ENCODE measurements around the gene RRAD. TPM values are rescaled to one million over a fixed set of nuclear protein-coding genes. Genes with fewer than 3 reads are reported as not detected.

Gene RRAD
- polyA plus RNA-seq, 1 donor from 2014 or later: not detected

GRCh38 chr16:66919569-66920298, 5.6 kb downstream of the RRAD start:
- H3K27ac Mint-ChIP-seq: no peak overlapping the region
- H3K4me3 Mint-ChIP-seq: no peak overlapping the region
- H3K9me3 Mint-ChIP-seq: no peaks in the 10 kb centered on the region
- H3K36me3 Mint-ChIP-seq: peaks cover 1% of the 10 kb centered on the region
- peaks cover 22% of the 10 kb centered on the region for H3K27me3 Mint-ChIP-seq
- H3K4me1 Mint-ChIP-seq: no peaks in the 10 kb centered on the region

- no peak within 1 kb of the TSS for H3K27ac Mint-ChIP-seq
- H3K4me1 Mint-ChIP-seq: no peaks in the 10 kb centered on the region
- peaks cover 18% of the 10 kb centered on the region for H3K27me3 Mint-ChIP-seq
- H3K4me3 Mint-ChIP-seq: no peak within 1 kb of the TSS
- H3K36me3 Mint-ChIP-seq: peaks cover 1% of the 10 kb centered on the region
- no peaks in the 10 kb centered on the region for H3K9me3 Mint-ChIP-seq
These were observed 6.3 kb downstream of the RRAD start, which contains the start of gene CDH16 for GRCh38 chr16:66918803-66919568. TSS of gene CDH16 (minus strand) at chr16:66918885. CDS start at chr16:66918065, 820 bp downstream.

DNA sequence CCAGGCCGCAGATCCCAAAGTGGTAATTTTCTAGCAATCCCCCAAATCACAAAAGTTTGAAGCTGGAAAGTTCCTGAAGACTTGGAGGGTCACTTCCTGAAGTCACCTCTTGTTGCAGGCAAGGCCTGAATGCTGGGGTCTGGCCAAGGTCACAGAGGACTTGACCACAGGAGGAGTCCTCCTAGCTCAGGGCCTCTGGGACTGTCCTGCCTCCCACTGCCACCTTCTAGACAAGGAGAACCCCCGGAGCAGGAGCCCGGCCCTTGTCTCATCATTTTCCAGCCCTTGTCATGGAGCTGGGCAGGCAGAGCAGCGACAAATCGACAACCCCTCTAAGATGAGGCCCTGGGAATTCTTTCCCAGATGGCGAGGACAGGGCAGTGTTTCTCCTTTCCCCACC, 7.0 kb downstream of the RRAD start:
- no peak overlapping the region for H3K4me3 Mint-ChIP-seq
- no peak overlapping the region for H3K27ac Mint-ChIP-seq
- no peaks in the 10 kb centered on the region for H3K36me3 Mint-ChIP-seq
- no peaks in the 10 kb centered on the region for H3K4me1 Mint-ChIP-seq
- no peaks in the 10 kb centered on the region for H3K9me3 Mint-ChIP-seq
- H3K27me3 Mint-ChIP-seq: peaks cover 12% of the 10 kb centered on the region

- Mint-ChIP-seq H3K27ac (no peak overlapping the region), H3K9me3 (no peaks in the 10 kb centered on the region), H3K36me3 (no peaks in the 10 kb centered on the region), H3K4me3 (no peak overlapping the region), H3K27me3 (peaks cover 6% of the 10 kb centered on the region), H3K4me1 (no peaks in the 10 kb centered on the region)
These were observed 7.6 kb downstream of the RRAD start for GRCh38 chr16:66917741-66918140.

DNA sequence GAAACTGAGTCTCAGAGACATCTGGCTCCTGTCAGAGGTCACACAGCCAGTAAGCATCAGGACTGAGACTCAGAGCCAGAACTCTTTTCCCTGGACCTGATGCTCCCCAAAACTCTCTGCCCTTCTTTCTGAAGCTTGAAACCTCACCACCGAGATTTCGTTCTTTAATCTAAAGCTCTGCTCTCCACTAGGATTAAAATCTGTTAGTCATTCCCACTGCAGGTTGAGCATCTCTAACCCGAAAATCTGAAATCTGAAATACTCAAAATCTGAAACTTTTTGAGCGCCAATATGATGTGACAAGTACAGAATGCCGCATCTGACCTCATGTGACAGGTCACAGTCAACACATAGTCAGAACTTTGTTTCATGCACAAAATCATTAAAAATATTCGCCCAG, 8.8 kb downstream of the RRAD start:
- Mint-ChIP-seq H3K9me3 (no peaks in the 10 kb centered on the region), H3K36me3 (no peaks in the 10 kb centered on the region), H3K27ac (no peak overlapping the region), H3K4me3 (no peak overlapping the region), H3K27me3 (peaks cover 4% of the 10 kb centered on the region), H3K4me1 (no peaks in the 10 kb centered on the region)

- Mint-ChIP-seq H3K27ac (no peak overlapping the region), H3K9me3 (no peaks in the 10 kb centered on the region), H3K36me3 (no peaks in the 10 kb centered on the region), H3K4me3 (no peak overlapping the region), H3K27me3 (no peaks in the 10 kb centered on the region), H3K4me1 (no peaks in the 10 kb centered on the region)
These were observed 10.3 kb downstream of the RRAD start for GRCh38 chr16:66915041-66915440.

DNA sequence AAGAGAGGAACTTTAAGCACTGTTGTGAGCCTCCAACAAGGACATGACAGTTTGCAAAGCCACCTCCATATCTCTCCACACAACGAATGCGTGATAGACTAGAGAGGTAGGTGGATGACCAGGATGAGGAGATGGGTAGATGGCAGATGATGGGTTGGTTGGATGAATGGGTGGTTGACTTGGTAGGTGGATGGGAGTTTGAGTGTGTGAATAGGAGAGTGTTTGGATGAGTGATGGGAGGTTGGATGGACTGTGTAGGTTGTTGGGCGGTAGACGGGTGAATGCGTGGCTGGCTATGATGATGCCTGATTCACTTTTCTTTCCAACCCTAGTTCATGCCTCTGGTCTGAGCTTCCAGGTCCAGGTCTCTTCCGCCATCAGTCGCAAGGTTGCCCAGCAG, 10.8 kb downstream of the RRAD start:
- Mint-ChIP-seq H3K4me1 (no peaks in the 10 kb centered on the region), H3K27me3 (no peaks in the 10 kb centered on the region), H3K36me3 (no peaks in the 10 kb centered on the region), H3K4me3 (peak overlapping the region in 2 of 4 donors; percentile 18 to 78), H3K27ac (no peak overlapping the region), H3K9me3 (no peaks in the 10 kb centered on the region)

DNA sequence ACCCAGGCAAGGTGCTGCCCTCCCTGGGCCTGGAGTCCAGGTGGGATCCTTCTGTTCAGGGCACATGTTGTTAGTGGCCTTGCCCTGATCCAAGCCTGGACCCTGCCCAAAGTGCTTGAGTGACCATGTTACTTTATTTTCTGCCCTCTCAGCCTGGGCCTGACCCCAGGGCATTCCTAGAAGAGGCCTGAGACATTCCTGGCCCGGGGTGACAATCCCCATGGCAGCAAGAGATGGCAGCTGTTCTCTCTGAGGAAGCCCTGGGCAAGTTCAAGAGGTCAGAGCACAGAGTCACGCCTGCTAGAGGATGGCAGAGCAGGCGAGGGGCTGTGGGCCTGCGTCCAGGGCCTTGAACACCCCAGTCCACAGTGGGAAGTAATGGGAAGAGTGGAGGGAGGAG, 11.6 kb downstream of the RRAD start:
- Mint-ChIP-seq H3K9me3 (no peaks in the 10 kb centered on the region), H3K36me3 (no peaks in the 10 kb centered on the region), H3K4me1 (no peaks in the 10 kb centered on the region), H3K27me3 (no peaks in the 10 kb centered on the region), H3K27ac (peak overlapping the region in 1 of 3 donors; percentile 46), H3K4me3 (no peak overlapping the region)

- no peaks in the 10 kb centered on the region for H3K36me3 Mint-ChIP-seq
- H3K4me1 Mint-ChIP-seq: no peaks in the 10 kb centered on the region
- no peak overlapping the region for H3K27ac Mint-ChIP-seq
- no peak overlapping the region for H3K4me3 Mint-ChIP-seq
- H3K27me3 Mint-ChIP-seq: peaks cover 1% of the 10 kb centered on the region
- H3K9me3 Mint-ChIP-seq: no peaks in the 10 kb centered on the region
These were observed 12.3 kb downstream of the RRAD start for GRCh38 chr16:66913081-66913480.

DNA sequence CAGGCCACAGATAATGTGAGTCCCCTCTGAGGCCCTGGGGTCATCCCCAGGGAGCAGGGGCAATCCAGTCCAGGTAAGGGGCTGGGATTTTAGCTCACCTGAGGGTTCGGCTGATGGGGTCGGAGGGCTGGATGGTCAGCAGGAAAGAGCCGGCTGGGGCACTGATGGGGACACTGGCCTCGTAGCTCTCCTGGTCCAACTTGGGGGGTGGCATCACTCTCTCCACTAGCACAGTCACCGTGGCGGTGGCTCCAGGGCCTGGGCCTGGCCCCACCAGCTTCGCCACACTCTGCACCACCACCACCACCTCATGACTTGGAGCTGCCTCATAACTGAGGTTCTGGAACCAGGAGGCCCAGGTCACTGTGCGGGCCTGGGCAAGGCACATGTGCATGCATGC, 13.5 kb downstream of the RRAD start:
- H3K4me3 Mint-ChIP-seq: no peak overlapping the region
- H3K36me3 Mint-ChIP-seq: no peaks in the 10 kb centered on the region
- H3K9me3 Mint-ChIP-seq: no peaks in the 10 kb centered on the region
- no peak overlapping the region for H3K27ac Mint-ChIP-seq
- peaks cover 1% of the 10 kb centered on the region for H3K27me3 Mint-ChIP-seq
- H3K4me1 Mint-ChIP-seq: no peaks in the 10 kb centered on the region

DNA sequence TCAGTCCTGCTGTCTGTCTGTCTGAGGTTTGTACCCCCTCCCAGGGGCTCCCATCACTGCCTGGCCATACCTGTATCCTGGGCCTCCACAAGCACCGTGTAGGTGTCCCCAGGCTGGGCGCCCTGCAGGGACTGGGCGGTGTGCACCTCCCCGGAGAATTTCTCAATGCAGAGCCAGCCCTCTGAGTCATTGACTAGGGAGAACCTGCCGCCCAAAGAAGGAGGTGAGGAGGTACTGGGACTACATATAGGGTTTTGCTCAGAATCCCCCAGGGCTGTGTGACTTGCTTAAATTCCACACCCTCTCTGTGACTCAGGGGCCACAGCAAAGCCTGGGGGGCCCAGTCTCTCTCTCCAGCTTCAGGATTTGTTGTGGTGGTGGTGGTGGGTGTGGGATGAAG, 14.2 kb downstream of the RRAD start:
- Mint-ChIP-seq H3K36me3 (no peaks in the 10 kb centered on the region), H3K4me3 (no peak overlapping the region), H3K27me3 (peaks cover 1% of the 10 kb centered on the region), H3K4me1 (no peaks in the 10 kb centered on the region), H3K9me3 (no peaks in the 10 kb centered on the region), H3K27ac (no peak overlapping the region)

DNA sequence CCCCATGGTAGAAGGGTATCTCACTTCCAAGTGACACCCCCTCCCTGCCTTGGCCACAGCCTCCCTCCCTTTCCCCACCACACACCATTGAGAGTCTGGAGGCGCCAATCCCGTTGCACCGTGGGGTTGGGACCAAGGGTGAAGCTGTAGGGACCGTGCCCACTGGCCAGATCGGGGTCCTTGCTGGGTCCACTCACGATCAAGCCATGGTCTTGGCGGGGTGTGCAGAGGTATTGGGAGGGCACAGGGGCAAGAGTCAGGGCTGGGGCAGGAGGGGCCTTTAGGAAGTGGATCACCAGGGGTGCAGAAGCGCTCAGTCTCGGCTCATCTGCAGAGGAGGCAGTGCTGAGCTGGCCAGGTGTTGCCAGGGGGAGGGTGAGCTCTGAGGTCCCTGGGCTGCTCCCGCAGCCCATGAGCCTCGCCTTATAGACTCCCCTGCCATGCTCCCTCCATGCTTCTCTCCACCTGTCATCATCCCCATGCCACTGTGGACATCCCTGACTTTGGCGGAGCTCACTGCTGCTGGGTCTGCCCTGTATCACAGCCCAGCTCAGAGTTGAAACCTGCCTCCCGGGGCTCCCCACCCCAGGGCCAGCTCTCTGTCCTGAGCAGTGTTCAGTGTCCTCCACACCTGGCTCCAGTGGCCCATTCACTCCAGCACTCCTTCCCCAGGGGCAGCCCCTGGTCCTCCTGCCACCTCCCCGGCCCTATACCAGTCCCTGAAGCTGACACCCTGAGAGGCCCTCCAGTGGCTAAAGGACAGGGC, 15.0 kb downstream of the RRAD start:
- H3K9me3 Mint-ChIP-seq: no peaks in the 10 kb centered on the region
- H3K27ac Mint-ChIP-seq: no peak overlapping the region
- H3K4me3 Mint-ChIP-seq: no peak overlapping the region
- peaks cover 1% of the 10 kb centered on the region for H3K36me3 Mint-ChIP-seq
- H3K4me1 Mint-ChIP-seq: no peaks in the 10 kb centered on the region
- H3K27me3 Mint-ChIP-seq: peaks cover 1% of the 10 kb centered on the region

DNA sequence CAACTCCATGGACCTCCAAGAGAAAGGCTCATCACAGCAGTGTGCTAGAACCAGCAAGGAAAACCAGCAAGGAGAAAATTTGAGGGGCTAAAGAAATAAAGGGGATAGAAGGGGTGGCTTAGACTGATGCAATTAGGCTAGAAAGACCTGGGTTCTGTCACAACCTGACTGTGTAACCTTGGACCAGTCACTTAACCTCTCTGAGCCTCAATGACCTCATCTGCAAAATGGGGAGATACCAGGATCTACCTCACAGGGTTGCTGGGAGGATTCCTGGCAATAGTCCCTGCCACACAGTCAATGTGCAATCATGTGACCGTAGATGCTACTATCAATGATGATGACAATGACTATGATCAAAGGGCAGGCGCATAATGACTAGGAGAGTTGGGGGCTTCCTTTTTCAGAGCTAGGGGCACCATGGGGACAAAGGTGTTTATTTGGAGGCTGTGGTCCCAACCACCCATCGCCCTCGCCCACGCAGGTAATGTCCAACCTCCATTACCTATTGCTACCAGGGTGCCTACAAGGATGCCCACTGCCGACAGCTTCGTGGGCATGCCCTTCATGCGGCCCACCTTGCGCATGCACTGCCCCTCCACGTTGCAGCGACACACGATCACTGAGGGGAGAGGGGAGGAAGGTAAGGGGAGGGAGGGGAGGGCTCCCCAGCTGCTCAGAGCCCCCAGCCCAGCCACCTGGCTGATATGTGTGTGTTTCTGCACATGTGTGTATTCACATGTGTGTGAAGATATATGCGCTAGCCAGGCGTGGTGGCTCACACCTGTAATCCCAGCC, 16.4 kb downstream of the RRAD start:
- Mint-ChIP-seq H3K4me1 (no peaks in the 10 kb centered on the region), H3K36me3 (peaks cover 1% of the 10 kb centered on the region), H3K27ac (no peak overlapping the region), H3K9me3 (no peaks in the 10 kb centered on the region), H3K27me3 (peaks cover 1% of the 10 kb centered on the region), H3K4me3 (no peak overlapping the region)

GRCh38 chr16:66908116-66908515, 17.2 kb downstream of the RRAD start:
- Mint-ChIP-seq H3K4me3 (no peak overlapping the region), H3K27ac (no peak overlapping the region), H3K27me3 (peaks cover 3% of the 10 kb centered on the region), H3K36me3 (peaks cover 1% of the 10 kb centered on the region), H3K9me3 (no peaks in the 10 kb centered on the region), H3K4me1 (no peaks in the 10 kb centered on the region)
